Activated naive CD4-positive, alpha-beta T cell treated with anti-CD3 and anti-CD28 coated beads, Interleukin-2, amount 10 ng/mL, durations not matched to agents 7 days and 5 days (primary cell): ENCODE data around the gene PERP.

ENCODE experiments used
- CTCF ChIA-PET: fragments of 350-600 bp; sonication (Branson Sonifier 250); formaldehyde crosslinking; loops from one replicate; lab custom pipeline; 2021; ENCODE audit warnings: antibody characterized with exemption; lab: Charles Lee
- DNase-seq: peaks from one replicate; pipeline ENCODE4 v3.0.0-alpha.2; 2020
- H3K27ac Mint-ChIP-seq: one replicate; pipeline ENCODE4 v1.8.0; 2021; ENCODE audit warnings: mild to moderate bottlenecking, moderate library complexity, mixed read lengths
- H3K27me3 Mint-ChIP-seq: one replicate; pipeline ENCODE4 v1.8.0; 2021; ENCODE audit warnings: mild to moderate bottlenecking, mixed read lengths
- H3K36me3 Mint-ChIP-seq: one replicate; pipeline ENCODE4 v1.8.0; 2021; ENCODE audit warnings: mixed read lengths
- H3K4me1 Mint-ChIP-seq: one replicate; pipeline ENCODE4 v1.8.0; 2021; ENCODE audit warnings: mixed read lengths
- H3K4me3 Mint-ChIP-seq: one replicate; pipeline ENCODE4 v1.8.0; 2021; ENCODE audit warnings: mild to moderate bottlenecking, moderate library complexity, mixed read lengths
- H3K9me3 Mint-ChIP-seq: one replicate; pipeline ENCODE4 v1.8.0; 2021; ENCODE audit warnings: mixed read lengths

Gene PERP

GRCh38 chr6:138113588-138114210, 6.5 kb upstream of the PERP start:
- Mint-ChIP-seq H3K27me3 (peaks cover 33% of the 10 kb centered on the region), H3K9me3 (no peaks in the 10 kb centered on the region), H3K36me3 (no peaks in the 10 kb centered on the region), H3K4me3 (no peak overlapping the region), H3K27ac (no peak overlapping the region), H3K4me1 (peaks cover 16% of the 10 kb centered on the region)
- no peak for DNase-seq
- CTCF ChIA-PET = interaction anchor here (0.6 to 5.2 kb wide), 6 partner anchors 8 to 391 kb away, joined by 3 to 38 read pairs (median 5); no protein-coding TSS in a partner anchor

GRCh38 chr6:138110229-138110628, 3.0 kb upstream of the PERP start:
- H3K27me3 Mint-ChIP-seq = peaks cover 55% of the 10 kb centered on the region
- CTCF ChIA-PET = interaction anchor here (0.6 to 3.1 kb wide), 3 partner anchors 105 to 173 kb away, joined by 3 to 69 read pairs (median 26); no protein-coding TSS in a partner anchor
- DNase-seq = no peak
- no peak overlapping the region for H3K27ac Mint-ChIP-seq
- peaks cover 38% of the 10 kb centered on the region for H3K4me1 Mint-ChIP-seq
- H3K4me3 Mint-ChIP-seq = no peak overlapping the region
- H3K9me3 Mint-ChIP-seq = no peaks in the 10 kb centered on the region
- H3K36me3 Mint-ChIP-seq = no peaks in the 10 kb centered on the region

GRCh38 chr6:138109042-138109997, 2.1 kb upstream of the PERP start:
- no peaks in the 10 kb centered on the region for H3K36me3 Mint-ChIP-seq
- H3K4me3 Mint-ChIP-seq = no peak overlapping the region
- no peak overlapping the region for H3K27ac Mint-ChIP-seq
- H3K4me1 Mint-ChIP-seq = peaks cover 36% of the 10 kb centered on the region
- CTCF ChIA-PET = interaction anchor here (0.6 to 3.1 kb wide), 4 partner anchors 104 to 404 kb away, joined by 3 to 69 read pairs (median 14); no protein-coding TSS in a partner anchor
- H3K27me3 Mint-ChIP-seq = peaks cover 46% of the 10 kb centered on the region
- peak; percentile 87 for DNase-seq
- no peaks in the 10 kb centered on the region for H3K9me3 Mint-ChIP-seq

GRCh38 chr6:138107752-138108592, 753 bp upstream of the PERP start:
- Mint-ChIP-seq H3K9me3 (no peaks in the 10 kb centered on the region), H3K27ac (peak overlapping the region; percentile 66), H3K27me3 (peaks cover 34% of the 10 kb centered on the region), H3K4me3 (peak overlapping the region; percentile 83), H3K4me1 (peaks cover 36% of the 10 kb centered on the region), H3K36me3 (no peaks in the 10 kb centered on the region)
- CTCF ChIA-PET = interaction anchor here (0.6 to 3.1 kb wide), 5 partner anchors 8 to 158 kb away, joined by 3 to 69 read pairs (median 4); no protein-coding TSS in a partner anchor
- peak; percentile 31 for DNase-seq

GRCh38 chr6:138106665-138107077, 548 bp downstream of the PERP start:
- no peak for DNase-seq
- Mint-ChIP-seq H3K27me3 (peaks cover 31% of the 10 kb centered on the region), H3K4me3 (peak overlapping the region; percentile 83), H3K4me1 (peaks cover 36% of the 10 kb centered on the region), H3K9me3 (no peaks in the 10 kb centered on the region), H3K36me3 (no peaks in the 10 kb centered on the region), H3K27ac (no peak overlapping the region)
- CTCF ChIA-PET = interaction anchor here (0.6 to 3.6 kb wide), 9 partner anchors 9 to 1067 kb away, joined by 3 to 36 read pairs (median 4); no protein-coding TSS in a partner anchor

- CTCF ChIA-PET = interaction anchor here (0.6 to 3.6 kb wide), 9 partner anchors 10 to 1066 kb away, joined by 3 to 36 read pairs (median 4); no protein-coding TSS in a partner anchor
- Mint-ChIP-seq H3K27ac (no peak overlapping the region), H3K4me1 (peaks cover 36% of the 10 kb centered on the region), H3K4me3 (peak overlapping the region; percentile 83), H3K36me3 (no peaks in the 10 kb centered on the region), H3K9me3 (no peaks in the 10 kb centered on the region), H3K27me3 (peaks cover 31% of the 10 kb centered on the region)
- DNase-seq = no peak
These were observed 1.1 kb downstream of the PERP start for GRCh38 chr6:138105880-138106664.

- H3K27ac Mint-ChIP-seq = no peak overlapping the region
- peak overlapping the region; percentile 83 for H3K4me3 Mint-ChIP-seq
- no peaks in the 10 kb centered on the region for H3K9me3 Mint-ChIP-seq
- DNase-seq = no peak
- H3K36me3 Mint-ChIP-seq = no peaks in the 10 kb centered on the region
- peaks cover 31% of the 10 kb centered on the region for H3K27me3 Mint-ChIP-seq
- peaks cover 36% of the 10 kb centered on the region for H3K4me1 Mint-ChIP-seq
- CTCF ChIA-PET = interaction anchor here (0.7 to 3.6 kb wide), 4 partner anchors 10 to 244 kb away, joined by 3 to 36 read pairs (median 20); no protein-coding TSS in a partner anchor
These were observed 1.8 kb downstream of the PERP start for GRCh38 chr6:138105446-138105845.

GRCh38 chr6:138104618-138105213, 2.5 kb downstream of the PERP start:
- DNase-seq = no peak
- no peaks in the 10 kb centered on the region for H3K36me3 Mint-ChIP-seq
- H3K27me3 Mint-ChIP-seq = peaks cover 26% of the 10 kb centered on the region
- H3K9me3 Mint-ChIP-seq = no peaks in the 10 kb centered on the region
- no peak overlapping the region for H3K4me3 Mint-ChIP-seq
- H3K27ac Mint-ChIP-seq = no peak overlapping the region
- peaks cover 36% of the 10 kb centered on the region for H3K4me1 Mint-ChIP-seq
- CTCF ChIA-PET = interaction anchor here (0.7 to 3.6 kb wide), 4 partner anchors 11 to 243 kb away, joined by 3 to 36 read pairs (median 20); no protein-coding TSS in a partner anchor

GRCh38 chr6:138103871-138104270, 3.3 kb downstream of the PERP start:
- H3K4me3 Mint-ChIP-seq = no peak overlapping the region
- H3K27ac Mint-ChIP-seq = no peak overlapping the region
- CTCF ChIA-PET = interaction anchor here (3.4 to 3.6 kb wide), 2 partner anchors 12 to 101 kb away, joined by 24 to 36 read pairs; no protein-coding TSS in a partner anchor
- DNase-seq = no peak
- H3K36me3 Mint-ChIP-seq = no peaks in the 10 kb centered on the region
- H3K9me3 Mint-ChIP-seq = no peaks in the 10 kb centered on the region
- H3K27me3 Mint-ChIP-seq = peaks cover 26% of the 10 kb centered on the region
- peaks cover 31% of the 10 kb centered on the region for H3K4me1 Mint-ChIP-seq

GRCh38 chr6:138101946-138102731, 5.1 kb downstream of the PERP start:
- peaks cover 22% of the 10 kb centered on the region for H3K4me1 Mint-ChIP-seq
- peaks cover 20% of the 10 kb centered on the region for H3K27me3 Mint-ChIP-seq
- H3K27ac Mint-ChIP-seq = no peak overlapping the region
- no peak for DNase-seq
- CTCF ChIA-PET = no interaction called here
- no peaks in the 10 kb centered on the region for H3K36me3 Mint-ChIP-seq
- no peaks in the 10 kb centered on the region for H3K9me3 Mint-ChIP-seq
- H3K4me3 Mint-ChIP-seq = no peak overlapping the region

GRCh38 chr6:138099832-138100231, 7.4 kb downstream of the PERP start:
- CTCF ChIA-PET = no interaction called here
- Mint-ChIP-seq H3K4me3 (no peak overlapping the region), H3K27ac (no peak overlapping the region), H3K36me3 (no peaks in the 10 kb centered on the region), H3K4me1 (peaks cover under 1% of the 10 kb centered on the region), H3K27me3 (peaks cover 7% of the 10 kb centered on the region), H3K9me3 (no peaks in the 10 kb centered on the region)
- DNase-seq = no peak

- H3K4me1 Mint-ChIP-seq = no peaks in the 10 kb centered on the region
- no peak overlapping the region for H3K27ac Mint-ChIP-seq
- H3K27me3 Mint-ChIP-seq = peaks cover 7% of the 10 kb centered on the region
- CTCF ChIA-PET = interaction anchor here (1.8 kb wide), 1 partner anchor 91 kb away, joined by 5 read pairs; no protein-coding TSS in a partner anchor
- no peaks in the 10 kb centered on the region for H3K36me3 Mint-ChIP-seq
- H3K4me3 Mint-ChIP-seq = no peak overlapping the region
- no peak for DNase-seq
- H3K9me3 Mint-ChIP-seq = no peaks in the 10 kb centered on the region
These were observed 8.9 kb downstream of the PERP start for GRCh38 chr6:138098306-138098705.
